ENCODE data around the gene SPATC1L. TPM values are rescaled to one million over a fixed set of nuclear protein-coding genes. Genes with fewer than 3 reads are reported as not detected.

SPATC1L gene
- total RNA-seq, 2 donors from 2014 or later, result 29.5 to 31.9 TPM

GRCh38 chr21:46212721-46213484 is 28.6 kb upstream of the SPATC1L start:
- TF ChIP-seq, protein P1, sequence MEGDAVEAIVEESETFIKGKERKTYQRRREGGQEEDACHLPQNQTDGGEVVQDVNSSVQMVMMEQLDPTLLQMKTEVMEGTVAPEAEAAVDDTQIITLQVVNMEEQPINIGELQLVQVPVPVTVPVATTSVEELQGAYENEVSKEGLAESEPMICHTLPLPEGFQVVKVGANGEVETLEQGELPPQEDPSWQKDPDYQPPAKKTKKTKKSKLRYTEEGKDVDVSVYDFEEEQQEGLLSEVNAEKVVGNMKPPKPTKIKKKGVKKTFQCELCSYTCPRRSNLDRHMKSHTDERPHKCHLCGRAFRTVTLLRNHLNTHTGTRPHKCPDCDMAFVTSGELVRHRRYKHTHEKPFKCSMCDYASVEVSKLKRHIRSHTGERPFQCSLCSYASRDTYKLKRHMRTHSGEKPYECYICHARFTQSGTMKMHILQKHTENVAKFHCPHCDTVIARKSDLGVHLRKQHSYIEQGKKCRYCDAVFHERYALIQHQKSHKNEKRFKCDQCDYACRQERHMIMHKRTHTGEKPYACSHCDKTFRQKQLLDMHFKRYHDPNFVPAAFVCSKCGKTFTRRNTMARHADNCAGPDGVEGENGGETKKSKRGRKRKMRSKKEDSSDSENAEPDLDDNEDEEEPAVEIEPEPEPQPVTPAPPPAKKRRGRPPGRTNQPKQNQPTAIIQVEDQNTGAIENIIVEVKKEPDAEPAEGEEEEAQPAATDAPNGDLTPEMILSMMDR (conservative IDR thresholded peaks at IDR 0.05), result no peak
- Mint-ChIP-seq H3K27me3 (ENCODE audit: insufficient read depth) (no peaks in the 10 kb centered on the region), H3K27ac (no peak overlapping the region), H3K4me1 (no peaks in the 10 kb centered on the region), H3K9me3 (no peaks in the 10 kb centered on the region), H3K4me3 (no peak overlapping the region), H3K36me3 (ENCODE audit: low read depth) (peaks cover 22% of the 10 kb centered on the region)
- DNase-seq, result peak; percentile 38
- no peak overlapping the region for H3K4me3 ChIP-seq (ENCODE audit: low read length)
- H3K4me1 ChIP-seq (ENCODE audit: control insufficient read depth, insufficient read depth, low read length), result no peaks in the 10 kb centered on the region
- peaks cover 9% of the 10 kb centered on the region for H3K36me3 ChIP-seq (ENCODE audit: control insufficient read depth, insufficient read depth, low read length)
- H3K9me3 ChIP-seq (ENCODE audit: control insufficient read depth, low read length), result no peaks in the 10 kb centered on the region
- H3K9ac ChIP-seq (ENCODE audit: extremely low read depth, low read length, poor library complexity, severe bottlenecking), result no peak overlapping the region
- H3K27me3 ChIP-seq (ENCODE audit: control insufficient read depth, insufficient read depth, low read length, poor library complexity, severe bottlenecking), result no peaks in the 10 kb centered on the region
- H3K27ac ChIP-seq (ENCODE audit: low read depth, low read length), result no peak overlapping the region
- 94 to 96% methylated on average over 16 to 18 of the region's 18 CpGs for WGBS, 2 experiments (ENCODE audit: insufficient coverage in 1 of 2, insufficient read length in 1 of 2)

- Mint-ChIP-seq H3K4me3 (no peak overlapping the region), H3K4me1 (no peaks in the 10 kb centered on the region), H3K36me3 (ENCODE audit: low read depth) (peaks cover 28% of the 10 kb centered on the region), H3K27ac (peak overlapping the region; percentile 69), H3K27me3 (ENCODE audit: insufficient read depth) (no peaks in the 10 kb centered on the region), H3K9me3 (no peaks in the 10 kb centered on the region)
- Histone ChIP-seq H3K9me3 (ENCODE audit: control insufficient read depth, low read length) (no peaks in the 10 kb centered on the region), H3K9ac (ENCODE audit: extremely low read depth, low read length, poor library complexity, severe bottlenecking) (no peak overlapping the region), H3K27me3 (ENCODE audit: control insufficient read depth, insufficient read depth, low read length, poor library complexity, severe bottlenecking) (no peaks in the 10 kb centered on the region), H3K4me3 (ENCODE audit: low read length) (no peak overlapping the region), H3K27ac (ENCODE audit: low read depth, low read length) (no peak overlapping the region), H3K4me1 (ENCODE audit: control insufficient read depth, insufficient read depth, low read length) (no peaks in the 10 kb centered on the region), H3K36me3 (ENCODE audit: control insufficient read depth, insufficient read depth, low read length) (peaks cover 13% of the 10 kb centered on the region)
- 90 to 93% methylated on average over 6 to 23 of the region's 23 CpGs for WGBS, 2 experiments (ENCODE audit: insufficient coverage in 1 of 2, insufficient read length in 1 of 2)
- DNase-seq, result peak; percentile 33
- TF ChIP-seq, protein P1 (conservative IDR thresholded peaks at IDR 0.05), result no peak
Observed at GRCh38 chr21:46211786-46212720, 27.8 kb upstream of the SPATC1L start.

GRCh38 chr21:46211376-46211775 is 27.1 kb upstream of the SPATC1L start:
- no peaks in the 10 kb centered on the region for H3K27me3 ChIP-seq (ENCODE audit: control insufficient read depth, insufficient read depth, low read length, poor library complexity, severe bottlenecking)
- H3K4me3 Mint-ChIP-seq, result no peak overlapping the region
- no peaks in the 10 kb centered on the region for H3K9me3 Mint-ChIP-seq
- no peak overlapping the region for H3K4me3 ChIP-seq (ENCODE audit: low read length)
- peaks cover 28% of the 10 kb centered on the region for H3K36me3 Mint-ChIP-seq (ENCODE audit: low read depth)
- H3K27ac ChIP-seq (ENCODE audit: low read depth, low read length), result no peak overlapping the region
- TF ChIP-seq, protein P1 (conservative IDR thresholded peaks at IDR 0.05), result no peak
- WGBS, 2 experiments (ENCODE audit: insufficient coverage in 1 of 2, insufficient read length in 1 of 2), result 90 to 95% methylated on average over 4 to 7 of the region's 7 CpGs
- no peak overlapping the region for H3K9ac ChIP-seq (ENCODE audit: extremely low read depth, low read length, poor library complexity, severe bottlenecking)
- H3K4me1 Mint-ChIP-seq, result no peaks in the 10 kb centered on the region
- H3K27me3 Mint-ChIP-seq (ENCODE audit: insufficient read depth), result no peaks in the 10 kb centered on the region
- DNase-seq, result peak; percentile 29
- no peaks in the 10 kb centered on the region for H3K4me1 ChIP-seq (ENCODE audit: control insufficient read depth, insufficient read depth, low read length)
- no peaks in the 10 kb centered on the region for H3K9me3 ChIP-seq (ENCODE audit: control insufficient read depth, low read length)
- H3K27ac Mint-ChIP-seq, result peak overlapping the region; percentile 69
- H3K36me3 ChIP-seq (ENCODE audit: control insufficient read depth, insufficient read depth, low read length), result peaks cover 17% of the 10 kb centered on the region
